ENCODE measurements around the gene QSER1. TPM values are rescaled to one million over a fixed set of nuclear protein-coding genes. Genes with fewer than 3 reads are reported as not detected.

Gene QSER1
- total and polyA plus RNA-seq, 9 of the 15 experiments (the other 6 are each of a cell fraction or from before 2014, with no cell fraction given), result 5.8 to 33.6 (median 22.3) TPM

- TF ChIP-seq ZBTB5 (IDR thresholded peaks at IDR 0.05) (no peak), ZNF408 (CRISPR knock-in tag; IDR thresholded peaks at IDR 0.05; ENCODE audit: low read depth) (no peak), FOXO4 (CRISPR knock-in tag; IDR thresholded peaks at IDR 0.05) (no peak), HDAC6 (IDR thresholded peaks at IDR 0.05; ENCODE audit: low read depth, low read length) (no peak), ZKSCAN3 (CRISPR knock-in tag; IDR thresholded peaks at IDR 0.05) (no peak), ETS1 (conservative IDR thresholded peaks at IDR 0.05; ENCODE audit: control insufficient read depth, low read depth, low read length) (peak; percentile 13; the same call in 1 of the 2 replicates), RBFOX2 (IDR thresholded peaks at IDR 0.05; ENCODE audit: low read depth, low read length) (peak; percentile 90), ZNF274 (IDR thresholded peaks at IDR 0.05; ENCODE audit: borderline replicate concordance, low read depth, low read length) (no peak), ZC3H4 (CRISPR knock-in tag; IDR thresholded peaks at IDR 0.05; ENCODE audit: borderline replicate concordance) (0 out of 2 replicates have a peak, but pooled peaks have one; percentile 34), SOX6 (IDR thresholded peaks at IDR 0.05) (peak; percentile 47; the same call in 1 of the 2 replicates), TGIF2 (CRISPR knock-in tag; IDR thresholded peaks at IDR 0.05) (no peak), DDX20 (tag; IDR thresholded peaks at IDR 0.05; ENCODE audit: low read depth) (no peak), ZNF717 (CRISPR knock-in tag; IDR thresholded peaks at IDR 0.05) (no peak), ZNF655 (CRISPR knock-in tag; IDR thresholded peaks at IDR 0.05) (no peak), IRF1 (CRISPR knock-in tag; IDR thresholded peaks at IDR 0.05; ENCODE audit: borderline replicate concordance) (no peak), ARID2 (IDR thresholded peaks at IDR 0.05) (no peak), CBX3 (IDR thresholded peaks at IDR 0.05; ENCODE audit: borderline replicate concordance in 1 of 2, low read length in 2 of 2) (no peak), MTA1 (IDR thresholded peaks at IDR 0.05; ENCODE audit: borderline replicate concordance) (no peak), TFE3 (CRISPR knock-in tag; IDR thresholded peaks at IDR 0.05) (no peak)
These were observed 935 bp downstream of the QSER1 start (continued) for GRCh38 chr11:32893343-32894148.
